GM19328 (cell line): ENCODE results near the gene C2orf49.
A peak's percentile ranks its signal among the peaks of the same experiment; 100 is the strongest.

Source experiments
- ATAC-seq: cut with Tn5 transposase; IDR thresholded peaks from one replicate; pipeline ENCODE4 v1.9.1; 2021; ENCODE audit warnings: mild to moderate bottlenecking, moderate library complexity; ENCODE audit not compliant: unreplicated experiment

Gene C2orf49

GRCh38 chr2:105358593-105358992, 21.3 kb downstream of the C2orf49 start:
- no peak for ATAC-seq

- no peak for ATAC-seq
These were observed 24.0 kb downstream of the C2orf49 start for GRCh38 chr2:105361102-105361889.

GRCh38 chr2:105362862-105363591, 25.7 kb downstream of the C2orf49 start:
- ATAC-seq: no peak

- ATAC-seq: no peak
These were observed 27.2 kb downstream of the C2orf49 start for GRCh38 chr2:105364436-105365139.

GRCh38 chr2:105365206-105365605, 27.9 kb downstream of the C2orf49 start:
- no peak for ATAC-seq

- no peak for ATAC-seq
These were observed 31.5 kb downstream of the C2orf49 start for GRCh38 chr2:105368759-105369408.

- ATAC-seq: peak; percentile 97
These were observed 32.7 kb downstream of the C2orf49 start for GRCh38 chr2:105369777-105370690.

- no peak for ATAC-seq
These were observed 33.8 kb downstream of the C2orf49 start for GRCh38 chr2:105371156-105371555.

- no peak for ATAC-seq
These were observed 34.5 kb downstream of the C2orf49 start for GRCh38 chr2:105371810-105372209.

- ATAC-seq: no peak
These were observed 36.0 kb downstream of the C2orf49 start for GRCh38 chr2:105373344-105373781.

GRCh38 chr2:105373895-105374401, 36.6 kb downstream of the C2orf49 start:
- ATAC-seq: peak; percentile 48

GRCh38 chr2:105375001-105375561, 37.7 kb downstream of the C2orf49 start:
- ATAC-seq: no peak

- ATAC-seq: no peak
These were observed 38.7 kb downstream of the C2orf49 start for GRCh38 chr2:105376010-105376409.

- no peak for ATAC-seq
These were observed 39.5 kb downstream of the C2orf49 start for GRCh38 chr2:105376789-105377240.

- no peak for ATAC-seq
These were observed 40.5 kb downstream of the C2orf49 start for GRCh38 chr2:105377871-105378270.

- ATAC-seq: no peak
These were observed 41.0 kb downstream of the C2orf49 start for GRCh38 chr2:105378276-105378840.

GRCh38 chr2:105378921-105379383, 41.6 kb downstream of the C2orf49 start:
- no peak for ATAC-seq

- no peak for ATAC-seq
These were observed 42.4 kb downstream of the C2orf49 start for GRCh38 chr2:105379741-105380186.
